Measurements from ENCODE around the gene BACE2. TPM values are rescaled to one million over a fixed set of nuclear protein-coding genes. Genes with fewer than 3 reads are reported as not detected.

BACE2 gene
- total RNA-seq, 1 experiment from 2014 or later, result 23.2 TPM

DNA sequence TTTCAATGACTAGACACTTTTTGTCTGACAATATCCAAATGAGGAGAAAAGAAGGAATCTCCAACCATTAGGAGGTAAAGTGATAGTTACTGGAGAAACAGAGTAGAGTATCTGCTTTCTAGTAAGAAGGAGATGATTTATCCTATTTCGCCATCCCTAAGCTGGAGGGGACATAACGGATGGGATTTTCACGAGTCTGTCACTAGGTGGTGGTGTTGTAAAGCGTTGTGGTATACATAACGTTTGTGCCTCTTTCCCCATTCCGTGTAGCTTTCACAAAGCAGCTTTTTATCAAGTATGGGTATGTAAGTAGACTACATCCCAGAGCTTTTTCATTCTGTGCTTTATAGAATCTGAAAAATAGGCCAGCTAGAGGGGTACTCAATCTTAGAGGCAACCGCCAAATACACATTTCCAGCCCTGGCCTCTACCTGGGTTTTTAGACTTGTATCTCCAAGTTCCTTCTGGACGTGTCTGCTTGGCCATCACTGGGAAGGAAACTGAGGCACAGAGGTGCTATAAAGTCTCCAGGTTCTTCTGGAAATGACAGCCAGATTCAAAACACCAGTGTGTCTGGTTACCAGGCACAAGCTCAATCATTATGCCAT, 115.4 kb downstream of the BACE2 start:
- Histone ChIP-seq H3K4me2 (ENCODE audit: low read length) (no peak overlapping the region), H3K36me3 (ENCODE audit: control insufficient read depth in 1 of 2, insufficient read depth in 2 of 2, low read length in 2 of 2) (no peaks in the 10 kb centered on the region), H3K79me2 (ENCODE audit: insufficient read depth, low read length) (no peaks in the 10 kb centered on the region), H3K9ac (ENCODE audit: low read length) (no peak overlapping the region), H3K9me2 (ENCODE audit: insufficient read depth) (no peaks in the 10 kb centered on the region), H3K4me3 (replicated peaks in 1 of 2; ENCODE audit: low read depth in 1 of 2, low read length in 2 of 2) (no peak overlapping the region), H3K27ac (ENCODE audit: low read depth, low read length) (no peak overlapping the region), H3K4me1 (ENCODE audit: control insufficient read depth in 1 of 2, insufficient read depth in 2 of 2, low read length in 2 of 2) (no peaks in the 10 kb centered on the region), H2AFZ (ENCODE audit: low read depth, low read length, poor library complexity, severe bottlenecking) (no peak overlapping the region), H3K27me3 (ENCODE audit: insufficient read depth, low read length) (peaks cover 5% of the 10 kb centered on the region; the same call in 1 of the 2 replicates), H3K9me3 (ENCODE audit: control insufficient read depth in 1 of 2, insufficient read depth in 1 of 2, low read depth in 1 of 2, low read length in 2 of 2) (no peaks in the 10 kb centered on the region), H4K20me1 (ENCODE audit: insufficient read depth) (no peaks in the 10 kb centered on the region)
- TF ChIP-seq RAD21 (IDR thresholded peaks at IDR 0.05; ENCODE audit: low read depth), result peak; percentile 76
- TF ChIP-seq, protein P1, sequence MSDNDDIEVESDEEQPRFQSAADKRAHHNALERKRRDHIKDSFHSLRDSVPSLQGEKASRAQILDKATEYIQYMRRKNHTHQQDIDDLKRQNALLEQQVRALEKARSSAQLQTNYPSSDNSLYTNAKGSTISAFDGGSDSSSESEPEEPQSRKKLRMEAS (IDR thresholded peaks at IDR 0.05), result no peak
- TF ChIP-seq, protein P2, sequence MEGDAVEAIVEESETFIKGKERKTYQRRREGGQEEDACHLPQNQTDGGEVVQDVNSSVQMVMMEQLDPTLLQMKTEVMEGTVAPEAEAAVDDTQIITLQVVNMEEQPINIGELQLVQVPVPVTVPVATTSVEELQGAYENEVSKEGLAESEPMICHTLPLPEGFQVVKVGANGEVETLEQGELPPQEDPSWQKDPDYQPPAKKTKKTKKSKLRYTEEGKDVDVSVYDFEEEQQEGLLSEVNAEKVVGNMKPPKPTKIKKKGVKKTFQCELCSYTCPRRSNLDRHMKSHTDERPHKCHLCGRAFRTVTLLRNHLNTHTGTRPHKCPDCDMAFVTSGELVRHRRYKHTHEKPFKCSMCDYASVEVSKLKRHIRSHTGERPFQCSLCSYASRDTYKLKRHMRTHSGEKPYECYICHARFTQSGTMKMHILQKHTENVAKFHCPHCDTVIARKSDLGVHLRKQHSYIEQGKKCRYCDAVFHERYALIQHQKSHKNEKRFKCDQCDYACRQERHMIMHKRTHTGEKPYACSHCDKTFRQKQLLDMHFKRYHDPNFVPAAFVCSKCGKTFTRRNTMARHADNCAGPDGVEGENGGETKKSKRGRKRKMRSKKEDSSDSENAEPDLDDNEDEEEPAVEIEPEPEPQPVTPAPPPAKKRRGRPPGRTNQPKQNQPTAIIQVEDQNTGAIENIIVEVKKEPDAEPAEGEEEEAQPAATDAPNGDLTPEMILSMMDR (IDR thresholded peaks at IDR 0.05 in 2 of 3, conservative IDR thresholded peaks at IDR 0.05 in 1 of 3; ENCODE audit: borderline replicate concordance in 1 of 3, insufficient read depth in 1 of 3, low read depth in 2 of 3, low read length in 2 of 3), result peak; percentile 48 to 81 (median 73); a peak in 5 of 6 replicates
- ATAC-seq (peak; percentile 94), DNase-seq (ENCODE audit: low read depth, low spot score) (peak; percentile 39)
- ChIA-PET POLR2A (interaction anchor here (1.6 kb wide), 1 partner anchor 176 kb away, joined by 3 read pairs; no protein-coding TSS in a partner anchor), CTCF (interaction anchor here (0.6 to 3.5 kb wide), 32 partner anchors 9 to 834 kb away, joined by 3 to 82 read pairs (median 5); partner anchors contain the start of gene MX2), RAD21 (ENCODE audit: low non-redundant PET in 1 of 2, low total read pairs in 2 of 2, uncharacterized antibody in 2 of 2, unreplicated experiment in 2 of 2) (interaction anchor here (0.6 to 2.5 kb wide), 11 partner anchors 77 to 329 kb away, joined by 3 to 14 read pairs (median 4); no protein-coding TSS in a partner anchor)
- intact Hi-C loops (cut with micrococcal nuclease), result loop anchor here (1.0 to 5.0 kb wide), 4 partner anchors 77 to 494 kb away; no protein-coding TSS in a partner anchor
- BruUV-seq (replicated peaks), result no TSS peak

DNA sequence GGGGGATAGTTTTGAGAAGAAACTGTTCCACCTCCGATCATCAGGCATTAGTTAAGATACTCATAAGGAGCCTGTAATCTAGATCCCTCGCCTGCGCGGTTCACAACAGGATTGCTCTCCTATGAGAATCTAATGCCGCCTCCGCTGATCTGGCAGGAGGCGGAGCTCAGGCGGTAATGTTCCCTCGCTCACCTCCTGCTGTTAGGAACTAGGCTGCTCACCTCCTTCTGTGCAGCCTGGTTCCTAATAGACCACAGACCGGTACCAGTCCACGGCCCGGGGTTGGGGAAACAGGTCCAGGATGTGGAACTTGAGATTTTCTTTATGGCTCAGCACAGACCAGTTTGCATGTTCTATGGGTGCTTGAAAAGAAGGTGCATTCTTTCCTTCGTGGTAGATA, 121.5 kb downstream of the BACE2 start:
- Histone ChIP-seq H3K9me3 (ENCODE audit: control insufficient read depth in 1 of 2, insufficient read depth in 1 of 2, low read depth in 1 of 2, low read length in 2 of 2) (no peaks in the 10 kb centered on the region), H3K9ac (ENCODE audit: low read length) (no peak overlapping the region), H3K79me2 (ENCODE audit: insufficient read depth, low read length) (no peaks in the 10 kb centered on the region), H3K27ac (ENCODE audit: low read depth, low read length) (no peak overlapping the region), H3K27me3 (ENCODE audit: insufficient read depth, low read length) (peaks cover 8% of the 10 kb centered on the region; the same call in 1 of the 2 replicates), H3K36me3 (ENCODE audit: control insufficient read depth in 1 of 2, insufficient read depth in 2 of 2, low read length in 2 of 2) (no peaks in the 10 kb centered on the region), H3K4me3 (replicated peaks in 1 of 2; ENCODE audit: low read depth in 1 of 2, low read length in 2 of 2) (no peak overlapping the region), H4K20me1 (ENCODE audit: insufficient read depth) (no peaks in the 10 kb centered on the region), H3K4me2 (ENCODE audit: low read length) (peak overlapping the region; percentile 30), H3K4me1 (ENCODE audit: control insufficient read depth in 1 of 2, insufficient read depth in 2 of 2, low read length in 2 of 2) (peaks cover 0 to 3% of the 10 kb centered on the region in 2 experiments; a peak in 1 of 4 replicates), H2AFZ (ENCODE audit: low read depth, low read length, poor library complexity, severe bottlenecking) (no peak overlapping the region), H3K9me2 (ENCODE audit: insufficient read depth) (no peaks in the 10 kb centered on the region)
- CTCF ChIA-PET, result interaction anchor here (0.7 kb wide), 1 partner anchor 323 kb away, joined by 3 read pairs; no protein-coding TSS in a partner anchor
- RAD21 ChIA-PET (ENCODE audit: low non-redundant PET in 1 of 2, low total read pairs in 2 of 2, uncharacterized antibody in 2 of 2, unreplicated experiment in 2 of 2), result no interaction called here
- no peak for TF ChIP-seq POLR2AphosphoS5 (IDR thresholded peaks at IDR 0.05; ENCODE audit: low read depth, low read length)
- TF ChIP-seq, protein P2 (IDR thresholded peaks at IDR 0.05 in 2 of 3, conservative IDR thresholded peaks at IDR 0.05 in 1 of 3; ENCODE audit: borderline replicate concordance in 1 of 3, insufficient read depth in 1 of 3, low read depth in 2 of 3, low read length in 2 of 3), result peak in 2 of 3 experiments; percentile 31 to 37; a peak in 3 of 6 replicates
- no TSS peak for BruUV-seq (replicated peaks)
- ATAC-seq (peak; percentile 97), DNase-seq (ENCODE audit: low read depth, low spot score) (peak; percentile 21)
- POLR2A ChIA-PET, result no interaction called here
- intact Hi-C loops (cut with micrococcal nuclease), result no loop called here

Data from HCT116 (cell line).